ENCODE measurements around the gene C4B.
A peak's percentile ranks its signal among the peaks of the same experiment; 100 is the strongest.
"Not testable (repeated sequence)": the region's sequence is repeated elsewhere in the genome, so short reads cannot be mapped to it uniquely, and the experiment has no call there.

C4B gene

GRCh38 chr6:32037598-32038524, 23.3 kb downstream of the C4B start, which contains the start of gene CYP21A2:
Gene CYP21A2 (plus strand): TSS chr6:32038415. CDS start chr6:32038423, 8 bp downstream.
- peak; percentile 17 for DNase-seq

GRCh38 chr6:32038878-32039277, 24.3 kb downstream of the C4B start:
- not testable (repeated sequence) for DNase-seq

- DNase-seq, result not testable (repeated sequence)
Observed at GRCh38 chr6:32039321-32040274, 25.0 kb downstream of the C4B start.

GRCh38 chr6:32040299-32041049, 25.9 kb downstream of the C4B start:
- DNase-seq, result not testable (repeated sequence)

- not testable (repeated sequence) for DNase-seq
Observed at GRCh38 chr6:32041050-32041321, 26.4 kb downstream of the C4B start.

GRCh38 chr6:32041385-32041784, 26.8 kb downstream of the C4B start:
- DNase-seq, result not testable (repeated sequence)

GRCh38 chr6:32042276-32042675, 27.7 kb downstream of the C4B start:
- DNase-seq, result not testable (repeated sequence)

- not testable (repeated sequence) for DNase-seq
Observed at GRCh38 chr6:32043589-32044380, 29.2 kb downstream of the C4B start.

GRCh38 chr6:32044916-32045315, 30.3 kb downstream of the C4B start:
- DNase-seq, result not testable (repeated sequence)

GRCh38 chr6:32045811-32046449, 31.3 kb downstream of the C4B start:
- DNase-seq, result no peak

GRCh38 chr6:32046450-32047083, 32.0 kb downstream of the C4B start:
- DNase-seq, result peak; percentile 46

GRCh38 chr6:32047084-32047478, 32.5 kb downstream of the C4B start:
- DNase-seq, result no peak

GRCh38 chr6:32047539-32047854, 32.9 kb downstream of the C4B start:
- DNase-seq, result no peak

- no peak for DNase-seq
Observed at GRCh38 chr6:32047855-32048766, 33.5 kb downstream of the C4B start.

GRCh38 chr6:32049149-32049548, 34.6 kb downstream of the C4B start:
- not testable (repeated sequence) for DNase-seq

GRCh38 chr6:32049736-32050135, 35.1 kb downstream of the C4B start:
- DNase-seq, result not testable (repeated sequence)

GRCh38 chr6:32050562-32050961, 36.0 kb downstream of the C4B start:
- no peak for DNase-seq

GRCh38 chr6:32052626-32053025, 38.0 kb downstream of the C4B start:
- DNase-seq, result not testable (repeated sequence)

GRCh38 chr6:32053314-32053713, 38.7 kb downstream of the C4B start:
- DNase-seq, result not testable (repeated sequence)

- DNase-seq, result not testable (repeated sequence)
Observed at GRCh38 chr6:32055756-32056155, 41.2 kb downstream of the C4B start.

Data from DMS79 (cell line).